Mononuclear cell (primary cell): ENCODE measurements around the gene GLRX5. TPM values are rescaled to one million over a fixed set of nuclear protein-coding genes. Genes with fewer than 3 reads are reported as not detected.

ENCODE experiments used
- H3K27me3 ChIP-seq: 2 replicates; pipeline ENCODE4 v1.6.0; 2011; ENCODE audit warnings: low read length, control low read depth; ENCODE audit not compliant: insufficient read depth
- H3K4me1 ChIP-seq: 2 replicates; pipeline ENCODE4 v1.5.1; 2011; ENCODE audit warnings: mild to moderate bottlenecking, low read length, control low read depth; ENCODE audit not compliant: insufficient read depth
- H3K4me3 ChIP-seq: 2 replicates; pipeline ENCODE4 v1.5.1; 2011; ENCODE audit warnings: mild to moderate bottlenecking, low read length, moderate library complexity
- H3K9me3 ChIP-seq: 2 replicates; pipeline ENCODE4 v1.5.1; 2011; ENCODE audit warnings: low read depth, mild to moderate bottlenecking, control low read depth, low read length
- total RNA-seq: library from RNA; depleted of rRNA; stranded (reverse); fragments of >200 nt; gene quantifications from one replicate; pipeline ENCODE4 v1.2.3, GENCODE V29; 2012

GLRX5 gene
- 14.4 TPM for total RNA-seq

DNA sequence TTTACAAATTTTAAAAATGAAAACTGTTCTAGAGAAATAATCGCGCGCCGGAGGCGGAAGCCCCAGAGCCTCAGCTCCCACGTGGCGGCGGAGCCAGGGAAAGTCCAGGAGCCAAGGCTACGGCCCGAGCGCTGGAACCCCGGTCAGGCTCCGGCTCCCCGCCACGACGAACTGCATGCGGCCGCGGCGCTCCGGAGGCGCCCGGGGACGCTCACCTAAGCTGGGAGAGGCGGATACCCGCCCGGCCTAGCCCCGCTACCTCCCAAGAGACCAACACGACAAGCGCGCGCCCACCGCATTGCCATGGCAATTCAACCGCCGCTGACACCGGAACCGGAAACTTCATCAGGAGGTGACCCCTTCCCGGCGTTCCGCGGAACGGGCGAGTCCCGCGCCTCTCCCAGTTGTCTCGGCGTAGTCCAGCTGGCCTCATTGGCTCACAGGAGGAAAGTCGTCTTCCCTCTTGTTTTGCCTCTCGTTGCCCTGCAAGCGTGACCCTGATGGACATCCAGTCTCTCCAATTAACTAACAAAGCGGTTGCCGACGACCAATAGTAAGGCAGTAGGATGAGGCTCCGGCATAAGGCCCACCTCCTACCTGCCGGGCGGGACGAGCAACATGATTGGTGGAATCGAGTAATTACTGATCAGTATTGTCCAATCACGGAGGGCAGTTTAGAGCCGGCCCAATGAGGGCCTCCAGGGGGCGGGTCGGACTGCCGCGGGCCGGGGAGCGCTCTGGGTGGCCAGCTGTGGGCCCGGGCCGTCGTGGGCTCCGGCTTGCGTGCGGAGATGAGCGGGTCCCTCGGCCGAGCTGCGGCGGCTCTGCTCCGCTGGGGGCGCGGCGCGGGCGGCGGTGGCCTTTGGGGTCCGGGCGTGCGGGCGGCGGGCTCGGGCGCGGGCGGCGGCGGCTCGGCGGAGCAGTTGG is at the start of gene GLRX5:
TSS of gene GLRX5 (plus strand) at position 752 of the 927 bp plus-strand sequence. CDS start at position 792, 40 bp downstream.
- Histone ChIP-seq H3K4me3 (peak within 1 kb of the TSS; percentile 91), H3K27me3 (no peaks in the 10 kb centered on the region), H3K4me1 (peaks cover 34% of the 10 kb centered on the region), H3K9me3 (no peaks in the 10 kb centered on the region)

DNA sequence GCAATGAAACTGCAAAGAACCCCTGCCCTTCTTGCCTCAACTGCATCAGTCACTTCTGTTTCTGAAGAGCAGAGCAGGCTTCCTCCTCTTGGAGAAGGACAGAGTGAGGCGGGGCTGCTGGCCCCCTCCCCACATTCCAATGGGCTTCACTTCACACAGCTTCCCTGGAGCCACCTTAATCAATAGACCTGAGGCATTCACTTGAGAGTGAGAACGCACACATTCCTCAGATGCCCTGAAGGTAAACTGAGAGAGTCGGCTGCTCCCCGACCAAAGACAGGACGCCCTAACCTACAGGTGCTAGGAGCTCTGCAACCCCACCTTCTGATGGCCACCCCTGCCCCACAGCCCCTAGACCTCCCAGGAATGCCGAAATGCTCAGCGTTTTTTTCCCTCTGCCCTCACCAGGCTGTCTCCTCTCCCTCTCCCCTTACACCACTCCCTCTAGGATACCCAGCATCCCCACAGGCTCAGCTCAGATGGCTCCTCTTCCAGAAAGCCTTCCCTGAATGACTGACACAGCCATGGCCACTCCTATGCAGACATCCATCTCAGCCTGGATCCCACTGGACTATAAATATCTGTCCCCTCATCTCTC is 49.5 kb upstream of the GLRX5 start:
- H3K4me1 ChIP-seq, result peaks cover 37% of the 10 kb centered on the region

DNA sequence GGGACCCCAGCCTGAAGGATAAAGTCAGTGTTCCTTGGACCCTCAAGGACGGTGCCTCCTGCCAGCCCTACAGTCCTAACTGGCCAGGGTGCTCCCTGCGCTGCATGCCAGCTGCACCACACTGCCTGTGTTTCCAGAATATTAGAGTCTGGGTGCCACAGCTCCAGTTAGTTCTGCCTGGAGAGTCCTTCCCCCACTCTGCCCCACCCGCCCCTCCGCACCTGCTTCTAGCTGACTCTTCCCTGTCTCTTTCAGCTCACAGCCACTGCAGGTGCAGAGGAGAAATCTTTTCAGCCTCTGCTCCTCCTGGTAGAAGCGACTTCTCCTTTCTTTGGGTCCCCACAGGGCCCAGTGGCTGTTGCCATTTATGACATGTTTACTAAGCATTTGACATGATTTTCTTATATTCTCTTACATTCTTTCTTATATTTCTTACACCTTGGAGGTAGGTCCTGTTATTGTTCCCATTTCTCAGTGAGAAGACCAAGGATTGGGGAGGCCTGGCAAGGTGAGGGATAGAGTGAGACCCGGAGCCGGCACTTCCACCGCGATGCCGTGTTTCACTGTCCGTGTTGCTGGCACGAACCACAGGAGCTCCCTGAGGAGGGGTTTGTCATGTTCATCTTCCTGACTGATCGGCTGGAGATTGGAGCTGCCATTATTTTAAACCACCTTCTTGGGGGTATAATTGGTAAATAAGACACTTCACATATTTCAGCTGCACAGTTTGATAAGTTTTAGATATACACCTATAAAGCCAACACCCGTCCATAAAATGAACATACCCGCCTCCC is 47.8 kb upstream of the GLRX5 start:
- H3K4me1 ChIP-seq, result peaks cover 35% of the 10 kb centered on the region
- H3K9me3 ChIP-seq, result no peaks in the 10 kb centered on the region
- H3K4me3 ChIP-seq, result no peak overlapping the region
- no peaks in the 10 kb centered on the region for H3K27me3 ChIP-seq

More for the DNA sequence above, 49.5 kb upstream of the GLRX5 start:
- Histone ChIP-seq H3K9me3 (no peaks in the 10 kb centered on the region), H3K27me3 (no peaks in the 10 kb centered on the region), H3K4me3 (no peak overlapping the region)

DNA sequence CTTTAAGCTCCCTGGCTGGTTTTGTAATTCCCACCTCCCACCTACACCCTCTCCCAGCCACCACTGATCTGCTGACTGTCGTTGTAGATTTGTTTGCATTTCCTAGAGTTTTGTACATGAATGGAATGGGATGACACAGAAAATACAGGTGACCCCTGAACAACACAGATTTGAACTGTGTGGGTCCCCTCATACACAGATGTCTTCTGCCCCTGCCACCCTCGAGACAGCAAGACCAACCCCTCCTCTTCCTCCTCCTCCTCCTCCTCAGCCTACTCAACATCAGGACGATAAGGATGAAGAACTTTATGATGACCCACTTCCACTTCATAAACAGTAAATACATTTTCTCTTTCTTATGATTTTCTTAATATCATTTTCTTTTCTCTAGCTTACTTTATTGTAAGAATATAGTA is 47.2 kb upstream of the GLRX5 start:
- Histone ChIP-seq H3K4me3 (no peak overlapping the region), H3K4me1 (peaks cover 35% of the 10 kb centered on the region), H3K27me3 (no peaks in the 10 kb centered on the region), H3K9me3 (no peaks in the 10 kb centered on the region)

DNA sequence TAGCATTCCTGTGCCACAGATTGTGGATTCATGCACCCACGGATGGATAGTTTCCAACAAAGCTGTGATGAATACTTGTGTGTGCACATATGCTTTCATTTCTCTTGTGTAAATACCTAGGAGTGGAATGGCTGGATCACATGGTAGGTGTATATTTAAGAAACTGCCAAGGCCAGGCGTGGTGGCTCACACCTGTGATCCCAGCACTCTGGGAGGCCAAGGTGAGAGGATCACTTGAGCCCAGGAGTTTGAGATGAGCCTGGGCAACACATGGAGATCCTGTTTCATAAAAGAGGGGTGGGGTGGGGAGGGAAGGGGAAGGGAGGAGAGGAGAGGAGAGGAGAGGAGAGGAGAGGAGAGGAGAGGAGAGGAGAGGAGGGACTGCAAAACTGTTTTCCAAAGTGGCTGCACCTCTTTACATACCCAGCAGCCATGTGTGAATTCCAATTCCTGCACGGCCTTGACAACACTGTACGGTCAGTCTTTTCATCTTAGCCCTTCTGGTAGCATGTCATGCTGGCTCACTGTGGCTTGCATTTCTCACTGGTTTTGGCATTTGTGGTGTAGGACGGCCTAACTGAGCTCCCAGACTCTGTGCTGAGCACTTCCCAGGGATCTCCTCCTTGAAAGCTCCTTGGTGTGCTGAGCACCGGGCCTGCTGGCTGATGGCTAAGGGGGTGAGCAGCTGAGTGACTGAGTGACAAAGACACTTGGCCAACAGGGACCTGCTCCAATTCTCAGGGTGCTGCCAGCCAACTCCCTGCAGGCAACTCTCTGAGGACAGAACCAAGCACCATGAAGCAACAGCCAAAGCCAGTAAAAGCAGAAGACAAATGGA is 46.3 kb upstream of the GLRX5 start:
- no peak overlapping the region for H3K4me3 ChIP-seq
- H3K9me3 ChIP-seq, result no peaks in the 10 kb centered on the region
- no peaks in the 10 kb centered on the region for H3K27me3 ChIP-seq
- peaks cover 33% of the 10 kb centered on the region for H3K4me1 ChIP-seq

DNA sequence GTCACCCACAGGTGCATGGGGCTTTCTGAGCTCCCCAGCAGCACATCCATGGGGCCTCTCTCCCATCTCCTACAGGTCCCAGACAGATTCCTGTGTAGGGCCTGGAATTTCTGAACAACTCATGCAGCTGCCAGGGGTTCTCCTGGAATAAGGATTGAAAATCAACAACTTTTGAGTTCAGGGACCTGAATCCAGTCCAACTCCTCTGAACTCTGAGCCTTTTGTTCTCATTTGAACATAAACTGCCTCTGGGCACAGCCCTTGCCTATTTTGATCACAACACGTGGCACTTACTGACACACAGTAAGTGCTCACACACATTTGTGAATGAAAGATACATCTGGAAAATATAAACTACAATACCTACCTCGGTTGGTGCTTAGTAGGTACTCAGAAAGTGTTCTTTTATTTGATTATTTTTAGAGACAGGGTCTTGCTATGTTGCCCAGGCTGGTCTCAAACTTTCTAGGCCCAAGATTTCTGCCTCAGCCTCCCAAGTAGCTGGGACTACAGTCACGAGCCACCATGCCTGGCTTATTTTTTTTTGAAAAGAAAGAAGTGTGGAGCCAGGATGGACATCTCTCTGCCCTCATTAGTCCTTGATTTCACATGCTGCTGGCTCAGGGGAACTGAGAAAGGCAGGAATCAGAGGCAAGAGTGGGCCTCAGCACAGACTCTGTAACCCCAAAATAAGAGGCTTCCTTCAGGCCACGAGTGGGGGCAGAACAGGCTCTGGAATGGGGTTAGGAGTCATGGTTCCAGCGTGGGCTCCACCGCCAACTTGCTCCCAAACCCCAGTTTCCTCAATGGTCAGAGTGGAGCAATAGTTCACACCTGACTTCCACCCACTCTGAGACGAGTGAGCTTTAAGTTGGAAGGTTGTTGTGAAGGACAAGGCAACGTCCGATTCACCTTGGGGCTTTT is 45.4 kb upstream of the GLRX5 start:
- H3K4me3 ChIP-seq, result no peak overlapping the region
- peaks cover 36% of the 10 kb centered on the region for H3K4me1 ChIP-seq
- H3K9me3 ChIP-seq, result no peaks in the 10 kb centered on the region
- H3K27me3 ChIP-seq, result no peaks in the 10 kb centered on the region

DNA sequence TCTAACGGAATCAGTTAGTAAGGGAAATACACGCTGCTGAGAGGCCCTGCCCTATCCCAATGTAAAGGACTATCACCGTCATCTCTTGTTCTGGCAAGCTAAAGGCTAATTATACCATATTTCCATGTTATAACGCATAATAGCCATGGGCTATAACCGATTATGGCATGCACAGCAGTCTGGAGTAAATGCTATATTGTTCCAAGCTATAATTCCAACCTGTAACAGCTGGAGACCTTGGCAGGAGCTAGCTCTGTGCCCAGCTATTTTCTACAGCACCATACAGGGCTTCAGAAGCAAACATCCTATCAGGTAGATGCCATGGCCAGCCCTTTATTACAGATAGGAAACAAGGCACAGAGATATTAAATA is 44.7 kb upstream of the GLRX5 start:
- Histone ChIP-seq H3K9me3 (no peaks in the 10 kb centered on the region), H3K27me3 (no peaks in the 10 kb centered on the region), H3K4me3 (no peak overlapping the region), H3K4me1 (peaks cover 42% of the 10 kb centered on the region)

DNA sequence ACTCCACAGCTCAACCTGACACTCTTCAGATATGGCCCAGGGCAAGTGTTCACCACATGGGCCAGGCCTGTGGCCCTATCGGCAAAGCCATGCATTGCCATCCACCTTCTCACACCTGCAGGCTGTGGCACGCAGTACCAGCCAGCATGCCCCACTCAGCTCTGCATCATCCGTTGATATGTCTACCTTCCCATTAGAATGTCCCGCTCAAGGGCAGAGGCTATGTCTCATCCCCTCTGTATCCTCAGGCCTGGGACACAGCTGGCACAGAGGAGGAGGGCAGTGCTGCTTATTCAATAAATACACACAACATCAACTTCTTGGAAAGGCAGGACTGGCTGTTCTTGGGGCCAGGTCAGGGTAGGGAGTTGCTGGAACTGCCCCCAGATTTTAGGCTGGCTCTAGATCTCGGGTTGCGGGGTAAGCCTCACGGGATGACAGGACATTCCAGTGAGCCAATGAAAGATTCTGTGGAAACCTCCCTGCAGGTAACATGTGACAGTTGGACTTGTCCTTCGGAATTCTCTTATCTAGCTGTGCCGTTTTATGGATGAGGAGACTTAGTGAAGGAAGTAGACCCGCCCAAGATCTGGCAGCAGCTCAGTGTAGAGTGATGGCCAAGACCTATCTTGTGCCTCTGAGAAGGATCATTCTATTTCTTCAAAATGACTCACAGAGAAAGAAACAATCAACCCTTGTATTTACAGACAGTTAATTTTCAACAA is 44.0 kb upstream of the GLRX5 start:
- H3K4me3 ChIP-seq, result no peak overlapping the region
- peaks cover 49% of the 10 kb centered on the region for H3K4me1 ChIP-seq
- no peaks in the 10 kb centered on the region for H3K27me3 ChIP-seq
- H3K9me3 ChIP-seq, result no peaks in the 10 kb centered on the region

DNA sequence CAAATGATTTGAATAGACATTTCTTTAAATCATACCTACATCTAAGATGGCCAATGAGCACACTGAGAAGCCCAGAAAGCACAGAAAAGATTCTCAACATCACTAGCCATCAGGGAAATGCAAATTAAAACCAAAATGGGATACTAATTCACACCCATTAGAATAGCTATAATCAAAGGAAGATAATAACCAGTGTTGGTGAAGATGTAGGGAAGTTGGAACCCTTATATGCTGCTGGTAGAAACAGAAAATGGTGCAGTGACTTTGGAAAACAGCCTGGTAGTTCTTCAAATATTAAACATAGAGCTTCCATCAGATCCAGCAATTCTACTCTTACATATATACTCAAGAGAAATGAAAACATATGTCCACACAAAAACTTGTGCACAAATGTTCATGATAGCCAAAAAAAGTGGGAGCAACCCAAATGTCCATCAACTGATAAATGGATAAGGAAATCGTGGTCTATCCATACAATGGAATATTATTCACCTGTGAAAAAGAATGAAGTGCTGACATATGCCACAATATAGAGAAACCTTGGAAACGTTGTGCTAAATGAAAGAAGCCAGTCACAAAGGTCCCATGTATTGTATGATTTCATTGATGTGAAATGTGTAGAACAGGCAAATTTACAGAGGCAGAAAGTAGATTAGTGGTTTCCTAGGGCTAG is 42.8 kb upstream of the GLRX5 start:
- no peaks in the 10 kb centered on the region for H3K9me3 ChIP-seq
- H3K4me3 ChIP-seq, result no peak overlapping the region
- peaks cover 51% of the 10 kb centered on the region for H3K4me1 ChIP-seq
- no peaks in the 10 kb centered on the region for H3K27me3 ChIP-seq

DNA sequence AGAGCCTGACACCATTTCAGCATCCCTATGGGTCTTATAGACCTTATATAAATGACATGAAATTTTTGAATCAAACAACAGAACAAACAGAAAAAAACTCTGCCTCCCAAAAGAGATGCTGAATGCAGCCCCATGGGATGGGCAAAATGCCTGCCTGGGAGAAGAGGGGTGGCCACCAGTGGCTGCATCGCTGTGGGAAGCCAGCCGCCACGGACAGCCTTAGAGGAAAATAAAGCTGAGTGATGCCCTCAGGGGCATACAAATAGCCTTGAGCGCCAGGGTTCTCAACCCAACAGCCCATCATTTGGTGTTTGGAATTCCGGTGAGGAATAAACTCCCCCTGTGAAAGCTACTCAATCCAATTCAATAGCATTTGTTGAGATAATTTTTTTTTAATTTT is 41.3 kb upstream of the GLRX5 start:
- H3K4me1 ChIP-seq, result peaks cover 57% of the 10 kb centered on the region
- no peaks in the 10 kb centered on the region for H3K9me3 ChIP-seq
- H3K27me3 ChIP-seq, result no peaks in the 10 kb centered on the region
- no peak overlapping the region for H3K4me3 ChIP-seq

DNA sequence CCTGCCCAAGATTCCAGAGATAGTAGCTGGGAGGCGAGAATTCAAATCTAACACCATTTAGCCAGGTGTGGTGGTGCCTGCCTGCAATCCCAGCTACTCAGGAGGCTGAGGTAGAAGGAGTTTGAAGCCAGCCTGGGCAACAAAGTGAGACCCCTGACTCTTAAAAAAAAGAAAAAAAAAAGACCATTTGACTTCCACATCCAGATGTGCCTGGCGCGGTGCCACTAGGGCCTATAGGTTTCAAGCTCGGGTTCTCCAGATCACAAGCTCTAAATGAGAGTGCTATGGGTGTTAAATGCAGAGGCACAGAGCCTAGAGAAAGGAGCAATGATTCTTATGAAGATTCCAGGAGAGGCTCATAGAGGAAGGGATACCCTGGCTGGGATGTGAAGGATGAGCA is 40.9 kb upstream of the GLRX5 start:
- Histone ChIP-seq H3K27me3 (no peaks in the 10 kb centered on the region), H3K4me1 (peaks cover 62% of the 10 kb centered on the region), H3K9me3 (no peaks in the 10 kb centered on the region), H3K4me3 (no peak overlapping the region)

DNA sequence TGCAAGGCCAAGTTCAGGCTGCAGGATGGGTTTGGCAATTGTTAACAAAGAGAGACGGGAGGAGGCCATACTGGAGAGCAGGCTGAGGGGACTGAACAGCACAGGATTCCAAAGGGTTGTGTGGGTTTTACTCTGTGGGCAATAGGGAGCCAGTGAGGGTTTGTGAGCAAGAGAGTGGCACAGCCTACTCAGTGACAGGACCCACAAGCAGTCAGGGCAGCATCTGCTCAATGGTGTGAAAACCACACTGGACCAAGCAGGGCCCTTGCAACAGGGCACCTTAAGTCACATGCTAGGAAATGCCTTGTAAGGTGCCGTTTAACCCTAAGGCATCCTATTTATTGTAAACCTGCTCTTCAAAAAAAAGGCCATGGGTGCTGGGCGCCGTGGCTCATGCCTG is 40.4 kb upstream of the GLRX5 start:
- no peaks in the 10 kb centered on the region for H3K9me3 ChIP-seq
- no peaks in the 10 kb centered on the region for H3K27me3 ChIP-seq
- peaks cover 62% of the 10 kb centered on the region for H3K4me1 ChIP-seq
- H3K4me3 ChIP-seq, result no peak overlapping the region

DNA sequence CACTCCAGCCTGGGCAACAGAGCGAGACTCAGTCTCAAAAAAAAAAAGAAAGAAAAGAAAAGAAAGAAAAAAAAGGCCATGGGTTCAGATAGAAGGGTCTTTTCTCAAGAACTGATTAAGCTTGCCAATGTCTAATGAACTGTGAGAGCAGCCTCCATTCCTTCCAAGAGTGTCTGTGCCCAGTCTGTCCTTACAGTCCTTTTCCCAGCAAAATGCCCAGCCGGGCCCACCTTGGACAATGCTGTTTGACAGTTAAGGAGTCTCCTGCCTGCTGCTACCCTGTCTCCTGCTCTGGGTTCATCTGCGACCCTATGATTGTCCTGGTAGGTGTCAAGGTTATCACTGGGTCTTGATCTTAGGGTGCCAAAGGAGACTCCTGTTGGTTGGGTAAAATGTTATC is 39.8 kb upstream of the GLRX5 start:
- Histone ChIP-seq H3K4me3 (no peak overlapping the region), H3K4me1 (peaks cover 57% of the 10 kb centered on the region), H3K27me3 (no peaks in the 10 kb centered on the region), H3K9me3 (no peaks in the 10 kb centered on the region)
